HepG2 (cell line): ENCODE data around the gene NCCRP1. TPM values are rescaled to one million over a fixed set of nuclear protein-coding genes. Genes with fewer than 3 reads are reported as not detected.
A peak's percentile ranks its signal among the peaks of the same experiment; 100 is the strongest.

Source experiments
- ATAC-seq: fragments of 200-7000 bp; cut with Tn5 transposase; 3 replicates; pipeline ENCODE4 v1.9.1; 2020; ENCODE audit warnings: mild to moderate bottlenecking, moderate library complexity
- BruUV-seq: library from RNA; stranded (reverse); fragments of 400-500 nt; replicated peaks from 2 replicates; lab custom pipeline; 2021; lab: Mats Ljungman, UMichigan
- CTCF ChIA-PET: fragments of 300-600 bp; formaldehyde crosslinking; extraction: SDS; loops from one replicate; lab custom pipeline; 2021; ENCODE audit warnings: low total read pairs, inconsistent platforms, low intra/inter-chr PET ratio; lab: Yijun Ruan, JAX
- POLR2A ChIA-PET: fragments of 350-600 bp; sonication (Branson Sonifier 250); formaldehyde crosslinking; loops from one replicate; lab custom pipeline; 2020; ENCODE audit warnings: antibody characterized with exemption, inconsistent platforms; lab: Yijun Ruan, JAX
- DNase-seq: peaks from one replicate; pipeline ENCODE4 v3.0.0-alpha.2; 2015; ENCODE audit warnings: low spot score
- FAIRE-seq: peaks from 3 replicates; lab custom pipeline; 2011; peaks lifted over from hg19 to GRCh38; lab: Jason Lieb, UNC
- H2AFZ ChIP-seq: one replicate; pipeline ENCODE4 v1.6.1; 2011; ENCODE audit warnings: low read length, inconsistent platforms
- H3K27ac ChIP-seq: fragments of 300-600 bp; 3 replicates; pipeline ENCODE4 v1.8.0; 2011; ENCODE audit warnings: mixed run types, mild to moderate bottlenecking, mixed read lengths, low read length, inconsistent platforms; ENCODE audit not compliant: insufficient read depth; ENCODE audit errors: extremely low read length
- H3K27me3 ChIP-seq, 2 experiments: fragments of 200-600 bp in 1 of 2; 2 replicates in 1 of 2; 3 replicates in 1 of 2; pipeline versions ENCODE4 v1.6.0 to v1.8.0; 2011; ENCODE audit warnings: low read length in 2 of 2, mild to moderate bottlenecking in 2 of 2, moderate library complexity in 2 of 2, inconsistent platforms in 1 of 2; ENCODE audit not compliant: insufficient read depth in 2 of 2, control insufficient read depth in 1 of 2
- H3K36me3 ChIP-seq, 2 experiments: fragments of 200-600 bp in 1 of 2; replicated peaks in 1 of 2; 2 replicates in 1 of 2; 3 replicates in 1 of 2; pipeline versions ENCODE4 v1.5.1 to v1.8.0; 2011; ENCODE audit warnings: low read length in 2 of 2, inconsistent platforms in 1 of 2; ENCODE audit not compliant: insufficient read depth in 2 of 2, control insufficient read depth in 1 of 2
- H3K4me1 ChIP-seq: 2 replicates; pipeline ENCODE4 v1.5.1; 2012; ENCODE audit warnings: low read length, inconsistent platforms; ENCODE audit not compliant: insufficient read depth
- H3K4me2 ChIP-seq: 2 replicates; pipeline ENCODE4 v1.6.0; 2011; ENCODE audit warnings: low read depth, low read length, inconsistent platforms
- H3K4me3 ChIP-seq, 3 experiments: fragments of 200-600 bp in 1 of 3; sonication (generic), shearing (Covaris generic) in 1 of 3; replicated peaks in 1 of 3; 2 replicates each; pipeline ENCODE4 v1.5.1; 2011 to 2016; ENCODE audit warnings: low read length in 3 of 3, inconsistent platforms in 2 of 3, low read depth in 2 of 3, mild to moderate bottlenecking in 2 of 3, control low read depth in 1 of 3, mixed read lengths in 1 of 3; ENCODE audit not compliant: insufficient read depth in 1 of 3
- H3K79me2 ChIP-seq: one replicate; pipeline ENCODE4 v1.6.1; 2011; ENCODE audit warnings: low read length, inconsistent platforms; ENCODE audit not compliant: insufficient read depth
- H3K9ac ChIP-seq: 2 replicates; pipeline ENCODE4 v1.6.0; 2011; ENCODE audit warnings: mild to moderate bottlenecking, low read depth, low read length, inconsistent platforms; ENCODE audit not compliant: insufficient read depth
- H3K9me3 ChIP-seq: 2 replicates; pipeline ENCODE4 v1.5.1; 2012; ENCODE audit warnings: mild to moderate bottlenecking, low read length
- H4K20me1 ChIP-seq: 2 replicates; pipeline ENCODE4 v1.6.0; 2011; ENCODE audit warnings: inconsistent platforms, mild to moderate bottlenecking, low read length, moderate library complexity; ENCODE audit not compliant: insufficient read depth
- CC2D1A ChIP-seq: sonication (generic); formaldehyde crosslinking; IDR thresholded peaks from 2 replicates; pipeline ENCODE4 v1.8.1; 2023; ENCODE audit warnings: mild to moderate bottlenecking, missing genetic modification reagents
- HNF4A ChIP-seq: sonication (generic); formaldehyde crosslinking; IDR thresholded peaks from 2 replicates; pipeline ENCODE4 v1.4.0; 2020; ENCODE audit warnings: missing genetic modification reagents
- RNF219 ChIP-seq: sonication (generic); formaldehyde crosslinking; IDR thresholded peaks from 2 replicates; pipeline ENCODE4 v1.5.0; 2020; ENCODE audit warnings: mild to moderate bottlenecking, missing genetic modification reagents
- SCMH1 ChIP-seq: sonication (generic); formaldehyde crosslinking; IDR thresholded peaks from 2 replicates; pipeline ENCODE4 v1.9.0; 2021; ENCODE audit warnings: missing genetic modification reagents, mild to moderate bottlenecking, borderline replicate concordance
- ZFP41 ChIP-seq: sonication (generic); formaldehyde crosslinking; IDR thresholded peaks from 2 replicates; pipeline ENCODE4 v1.4.0; 2020; ENCODE audit warnings: mild to moderate bottlenecking, missing genetic modification reagents, borderline replicate concordance
- ZNF567 ChIP-seq: sonication (generic); formaldehyde crosslinking; IDR thresholded peaks from 2 replicates; pipeline ENCODE4 v1.8.1; 2023; ENCODE audit warnings: mild to moderate bottlenecking, missing genetic modification reagents, borderline replicate concordance
- ZNF768 ChIP-seq: sonication (generic); formaldehyde crosslinking; IDR thresholded peaks from 2 replicates; pipeline ENCODE4 v1.4.0; 2020; ENCODE audit warnings: missing genetic modification reagents
- ZNF777 ChIP-seq: sonication (generic); formaldehyde crosslinking; IDR thresholded peaks from 2 replicates; pipeline ENCODE4 v1.4.0; 2020; ENCODE audit warnings: missing genetic modification reagents
- WGBS: methylation state at CpG from one replicate; pipeline ENCODE4 v1.1.6; 2017; ENCODE audit warnings: low lambda C conversion rate; 5-methylcytosine and 5-hydroxymethylcytosine counted together
- in situ Hi-C: cut with HindIII; loops from 2 replicates; pipeline ENCODE4 v1.10.0; 2017; ENCODE audit warnings: low pct_unique_long_range_greater_than_20kb; ENCODE audit not compliant: extremely low pct_ligation_motif_present
- intact Hi-C: fragments of 100-400 bp; cut with micrococcal nuclease; formaldehyde crosslinking; loops from one replicate; pipeline ENCODE4 v1.10.0; 2022; ENCODE audit not compliant: unreplicated experiment
- polyA plus RNA-seq, 8 experiments: library from polyadenylated mRNA; depleted of rRNA in 3 of 8; stranded (reverse) in 7 of 8; unstranded in 1 of 8; fragments of >200 nt; fragmentation: Illumina TruSeq in 4 of 8; extraction: Trizol in 4 of 8; gene quantifications; 2 replicates each; pipeline versions ENCODE4 v1.2.1 to v1.2.3, GENCODE V29; 2011 to 2016; ENCODE audit warnings: low read depth in 4 of 8, missing spikeins in 1 of 8, mixed read lengths in 1 of 8; ENCODE audit not compliant: insufficient read depth in 1 of 8
- total RNA-seq, 5 experiments: library from RNA; depleted of rRNA; stranded (reverse); fragments of >200 nt; fragmentation: Illumina TruSeq; extraction: Trizol; gene quantifications; 2 replicates each; pipeline ENCODE4 v1.2.3, GENCODE V29; 2016; ENCODE audit warnings: low read depth in 1 of 5
- TF ChIP-seq, protein P1 (sequence below): IDR thresholded peaks from 2 replicates; pipeline ENCODE4 v1.4.0; 2020; ENCODE audit warnings: mild to moderate bottlenecking, missing genetic modification reagents

NCCRP1 gene
- total and polyA plus RNA-seq, 2 of the 13 experiments (the other 11 are each of a cell fraction or from before 2014, with no cell fraction given), result not detected

- H3K4me3 ChIP-seq, result no peak overlapping the region; a peak in 1 of 6 replicates
- no peak for DNase-seq
- H3K27me3 ChIP-seq, result no peaks in the 10 kb centered on the region; a peak in 1 of 5 replicates
- no peak overlapping the region for H2AFZ ChIP-seq
- peaks cover 59% of the 10 kb centered on the region for H3K4me1 ChIP-seq
- no peak for FAIRE-seq
- TF ChIP-seq ZNF777 (CRISPR knock-in tag) (no peak), ZNF567 (0 out of 2 replicates have a peak, but pooled peaks have one; percentile 16)
- ATAC-seq, result no peak
- H3K79me2 ChIP-seq, result peaks cover 5% of the 10 kb centered on the region
- 83% methylated on average over 8 of the region's 25 CpGs for WGBS
- in situ Hi-C loops, result no loop called here
- no peaks in the 10 kb centered on the region for H3K9me3 ChIP-seq
- ChIA-PET POLR2A (no interaction called here), CTCF (no interaction called here)
- H3K9ac ChIP-seq, result no peak overlapping the region
- intact Hi-C loops, result no loop called here
- peaks cover 3% of the 10 kb centered on the region; the same call in 1 of the 2 replicates for H4K20me1 ChIP-seq
- peaks cover 8 to 20% of the 10 kb centered on the region in 2 experiments; a peak in 4 of 5 replicates for H3K36me3 ChIP-seq
- BruUV-seq, result no TSS peak
- H3K27ac ChIP-seq, result peak overlapping the region; percentile 20
- 0 out of 2 replicates have a peak overlapping the region, but pooled peaks have one; percentile 65 for H3K4me2 ChIP-seq
These were observed 29.1 kb upstream of the NCCRP1 start for GRCh38 chr19:39167461-39168257.

GRCh38 chr19:39168258-39169142 is 28.3 kb upstream of the NCCRP1 start:
- H3K36me3 ChIP-seq, result peaks cover 8 to 22% of the 10 kb centered on the region in 2 experiments; a peak in 4 of 5 replicates
- BruUV-seq, result no TSS peak
- CTCF ChIA-PET, result no interaction called here
- peaks cover 2% of the 10 kb centered on the region for H3K79me2 ChIP-seq
- ATAC-seq, result no peak
- H3K9ac ChIP-seq, result no peak overlapping the region
- H2AFZ ChIP-seq, result no peak overlapping the region
- intact Hi-C loops (no loop called here), in situ Hi-C loops (no loop called here)
- 91% methylated on average over 18 of the region's 23 CpGs for WGBS
- no peak overlapping the region for H3K27ac ChIP-seq
- POLR2A ChIA-PET, result no interaction called here
- FAIRE-seq, result no peak
- no peak overlapping the region for H3K4me2 ChIP-seq
- H3K27me3 ChIP-seq, result no peaks in the 10 kb centered on the region; a peak in 1 of 5 replicates
- H3K4me3 ChIP-seq, result no peak overlapping the region
- peaks cover 51% of the 10 kb centered on the region for H3K4me1 ChIP-seq
- H4K20me1 ChIP-seq, result peaks cover 2% of the 10 kb centered on the region; the same call in 1 of the 2 replicates
- no peak for DNase-seq
- H3K9me3 ChIP-seq, result no peaks in the 10 kb centered on the region
- TF ChIP-seq SCMH1 (CRISPR knock-in tag) (no peak), ZFP41 (CRISPR knock-in tag) (no peak), HNF4A (peak; percentile 30; the same call in 1 of the 2 replicates), ZNF768 (CRISPR knock-in tag) (peak; percentile 32; the same call in 1 of the 2 replicates), CC2D1A (CRISPR knock-in tag) (no peak), RNF219 (CRISPR knock-in tag) (no peak)
- TF ChIP-seq, protein P1, sequence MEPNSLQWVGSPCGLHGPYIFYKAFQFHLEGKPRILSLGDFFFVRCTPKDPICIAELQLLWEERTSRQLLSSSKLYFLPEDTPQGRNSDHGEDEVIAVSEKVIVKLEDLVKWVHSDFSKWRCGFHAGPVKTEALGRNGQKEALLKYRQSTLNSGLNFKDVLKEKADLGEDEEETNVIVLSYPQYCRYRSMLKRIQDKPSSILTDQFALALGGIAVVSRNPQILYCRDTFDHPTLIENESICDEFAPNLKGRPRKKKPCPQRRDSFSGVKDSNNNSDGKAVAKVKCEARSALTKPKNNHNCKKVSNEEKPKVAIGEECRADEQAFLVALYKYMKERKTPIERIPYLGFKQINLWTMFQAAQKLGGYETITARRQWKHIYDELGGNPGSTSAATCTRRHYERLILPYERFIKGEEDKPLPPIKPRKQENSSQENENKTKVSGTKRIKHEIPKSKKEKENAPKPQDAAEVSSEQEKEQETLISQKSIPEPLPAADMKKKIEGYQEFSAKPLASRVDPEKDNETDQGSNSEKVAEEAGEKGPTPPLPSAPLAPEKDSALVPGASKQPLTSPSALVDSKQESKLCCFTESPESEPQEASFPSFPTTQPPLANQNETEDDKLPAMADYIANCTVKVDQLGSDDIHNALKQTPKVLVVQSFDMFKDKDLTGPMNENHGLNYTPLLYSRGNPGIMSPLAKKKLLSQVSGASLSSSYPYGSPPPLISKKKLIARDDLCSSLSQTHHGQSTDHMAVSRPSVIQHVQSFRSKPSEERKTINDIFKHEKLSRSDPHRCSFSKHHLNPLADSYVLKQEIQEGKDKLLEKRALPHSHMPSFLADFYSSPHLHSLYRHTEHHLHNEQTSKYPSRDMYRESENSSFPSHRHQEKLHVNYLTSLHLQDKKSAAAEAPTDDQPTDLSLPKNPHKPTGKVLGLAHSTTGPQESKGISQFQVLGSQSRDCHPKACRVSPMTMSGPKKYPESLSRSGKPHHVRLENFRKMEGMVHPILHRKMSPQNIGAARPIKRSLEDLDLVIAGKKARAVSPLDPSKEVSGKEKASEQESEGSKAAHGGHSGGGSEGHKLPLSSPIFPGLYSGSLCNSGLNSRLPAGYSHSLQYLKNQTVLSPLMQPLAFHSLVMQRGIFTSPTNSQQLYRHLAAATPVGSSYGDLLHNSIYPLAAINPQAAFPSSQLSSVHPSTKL (CRISPR knock-in tag), result no peak
